Endothelial cell of umbilical vein (primary cell): ENCODE data around the gene ZFP1. TPM values are rescaled to one million over a fixed set of nuclear protein-coding genes. Genes with fewer than 3 reads are reported as not detected.

Experiments used
- BruUV-seq: library from RNA; stranded (reverse); fragments of 400-500 nt; replicated peaks from 2 replicates; lab custom pipeline; 2021; lab: Mats Ljungman, UMichigan
- CTCF ChIA-PET: fragments of 300-600, 350-600 bp; sonication (Branson Sonifier 250); formaldehyde crosslinking; loops from one replicate; lab custom pipeline; 2021; ENCODE audit warnings: antibody characterized with exemption, inconsistent platforms; lab: Charles Lee
- POLR2A ChIA-PET: fragments of 300-600, 350-600 bp; sonication (Branson Sonifier 250); formaldehyde crosslinking; loops from one replicate; lab custom pipeline; 2021; ENCODE audit warnings: antibody characterized with exemption, inconsistent platforms; lab: Charles Lee
- DNase-seq: peaks from one replicate; pipeline ENCODE4 v3.0.0-alpha.2; 2011; ENCODE audit warnings: low read depth, low spot score
- FAIRE-seq: peaks from 2 replicates; lab custom pipeline; 2011; peaks lifted over from hg19 to GRCh38; lab: Jason Lieb, UNC
- H2AFZ ChIP-seq: 2 replicates; pipeline ENCODE4 v1.6.0; 2012; ENCODE audit warnings: low read depth, low read length, control low read depth, inconsistent platforms
- H3K27ac ChIP-seq: 2 replicates; pipeline ENCODE4 v1.5.1; 2011; ENCODE audit warnings: low read depth, mild to moderate bottlenecking, control low read depth, low read length, moderate library complexity; ENCODE audit not compliant: insufficient read depth
- H3K27me3 ChIP-seq, 2 experiments: 2 replicates each; pipeline versions ENCODE4 v1.6.0 to v1.6.1; 2011; ENCODE audit warnings: low read length in 2 of 2, mixed read lengths in 1 of 2; ENCODE audit not compliant: control insufficient read depth in 2 of 2, insufficient read depth in 2 of 2
- H3K36me3 ChIP-seq, 2 experiments: 2 replicates in 1 of 2; 3 replicates in 1 of 2; pipeline ENCODE4 v1.5.1; 2011; ENCODE audit warnings: low read length in 2 of 2, mild to moderate bottlenecking in 1 of 2, moderate library complexity in 1 of 2; ENCODE audit not compliant: control insufficient read depth in 2 of 2, insufficient read depth in 2 of 2; ENCODE audit errors: extremely low read depth in 1 of 2
- H3K4me1 ChIP-seq: 3 replicates; pipeline ENCODE4 v1.5.1; 2011; ENCODE audit warnings: mild to moderate bottlenecking, low read length; ENCODE audit not compliant: control insufficient read depth, insufficient read depth; ENCODE audit errors: extremely low read depth
- H3K4me2 ChIP-seq: 2 replicates; pipeline ENCODE4 v1.6.1; 2011; ENCODE audit warnings: low read length, control low read depth, mixed read lengths; ENCODE audit not compliant: insufficient read depth
- H3K4me3 ChIP-seq, 3 experiments: fragments of 200-600 bp in 1 of 3; sonication (generic), shearing (Covaris generic) in 1 of 3; replicated peaks in 1 of 3; 2 replicates each; pipeline ENCODE4 v1.5.1; 2011 to 2016; ENCODE audit warnings: control low read depth in 3 of 3, low read length in 3 of 3, mild to moderate bottlenecking in 2 of 3, inconsistent platforms in 1 of 3, low read depth in 1 of 3, moderate library complexity in 1 of 3; ENCODE audit not compliant: insufficient read depth in 1 of 3
- H3K79me2 ChIP-seq: 2 replicates; pipeline ENCODE4 v1.6.0; 2012; ENCODE audit warnings: low read length, inconsistent platforms; ENCODE audit not compliant: control insufficient read depth, insufficient read depth
- H3K9ac ChIP-seq: replicated peaks from 2 replicates; pipeline ENCODE3; 2011; ENCODE audit warnings: low read length, control low read depth; ENCODE audit not compliant: insufficient read depth; ENCODE audit errors: extremely low read depth
- H3K9me1 ChIP-seq: replicated peaks from 3 replicates; pipeline ENCODE4 v1.6.0; 2011; ENCODE audit warnings: mild to moderate bottlenecking, low read length; ENCODE audit not compliant: control insufficient read depth, insufficient read depth; ENCODE audit errors: extremely low read depth
- H3K9me3 ChIP-seq: replicated peaks from 2 replicates; pipeline ENCODE4 v1.5.1; 2012; ENCODE audit warnings: low read length, inconsistent platforms; ENCODE audit not compliant: control insufficient read depth, insufficient read depth
- H4K20me1 ChIP-seq: replicated peaks from 2 replicates; pipeline ENCODE3; 2011; ENCODE audit warnings: mild to moderate bottlenecking, low read length; ENCODE audit not compliant: control insufficient read depth, insufficient read depth; ENCODE audit errors: extremely low read depth
- CTCF ChIP-seq, 2 donors: IDR thresholded peaks; 1 replicate in 1 of 2; 2 replicates in 1 of 2; pipeline ENCODE4 v1.5.1; 2011; ENCODE audit warnings: low read length in 2 of 2, mild to moderate bottlenecking in 2 of 2, moderate library complexity in 2 of 2, control low read depth in 1 of 2, inconsistent platforms in 1 of 2, low read depth in 1 of 2; ENCODE audit not compliant: insufficient read depth in 1 of 2; ENCODE audit errors: extremely low read depth in 1 of 2
- FOS ChIP-seq: IDR thresholded peaks from 2 replicates; pipeline ENCODE4 v1.6.1; 2011; ENCODE audit warnings: mild to moderate bottlenecking, low read length, moderate library complexity, borderline replicate concordance; ENCODE audit not compliant: insufficient read depth
- GATA2 ChIP-seq: IDR thresholded peaks from 2 replicates; pipeline ENCODE4 v1.7.0; 2011; ENCODE audit warnings: low read depth, mild to moderate bottlenecking, moderate library complexity, mixed read lengths, low read length; ENCODE audit not compliant: insufficient read length, insufficient read depth
- JUN ChIP-seq: IDR thresholded peaks from 2 replicates; pipeline ENCODE4 v1.6.1; 2011; ENCODE audit warnings: borderline replicate concordance, low read depth; ENCODE audit not compliant: insufficient read length, insufficient read depth
- POLR2AphosphoS5 ChIP-seq: IDR thresholded peaks from 2 replicates; pipeline ENCODE4 v1.6.1; 2012; ENCODE audit warnings: low read depth, mild to moderate bottlenecking, control low read depth, low read length, moderate library complexity; ENCODE audit not compliant: insufficient read depth
- dilution Hi-C: fragments of 300-500 bp; cut with MboI; formaldehyde crosslinking; loops from one replicate; pipeline ENCODE4 v1.15.0; 2019; ENCODE audit warnings: low sequenced_read_pairs; ENCODE audit not compliant: extremely low pct_ligation_motif_present
- intact Hi-C: fragments of 100-400 bp; cut with micrococcal nuclease; formaldehyde crosslinking; loops from one replicate; pipeline ENCODE4 v1.10.0; 2022
- polyA plus RNA-seq, 4 experiments: library from polyadenylated mRNA; depleted of rRNA in 3 of 4; stranded (reverse) in 3 of 4; unstranded in 1 of 4; fragments of >200 nt; gene quantifications; 2 replicates each; pipeline versions ENCODE4 v1.2.1 to v1.2.3, GENCODE V29; 2011 to 2012; ENCODE audit warnings: missing spikeins in 1 of 4
- total RNA-seq: library from RNA; stranded (reverse); gene quantifications from 2 replicates; pipeline ENCODE4 v1.2.3, GENCODE V29; 2021

ZFP1 gene
- total and polyA plus RNA-seq, 2 donors (not counting 3 experiments of a cell fraction or from before 2014, with no cell fraction given): 2.8 to 9.8 TPM

- H4K20me1 ChIP-seq: no peaks in the 10 kb centered on the region
Observed at GRCh38 chr16:75103994-75104393, 44.3 kb upstream of the ZFP1 start.

More at GRCh38 chr16:75103994-75104393, 44.3 kb upstream of the ZFP1 start:
- ChIA-PET CTCF (no interaction called here), POLR2A (no interaction called here)
- Histone ChIP-seq H3K9me1 (no peaks in the 10 kb centered on the region), H3K27ac (no peak overlapping the region), H3K36me3 (peaks cover 0 to 3% of the 10 kb centered on the region in 2 experiments), H3K4me3 (no peak overlapping the region), H3K9ac (no peak overlapping the region), H3K79me2 (no peaks in the 10 kb centered on the region), H3K27me3 (no peaks in the 10 kb centered on the region), H2AFZ (no peak overlapping the region), H3K9me3 (no peaks in the 10 kb centered on the region), H3K4me1 (peaks cover 23% of the 10 kb centered on the region), H3K4me2 (no peak overlapping the region)
- TF ChIP-seq POLR2AphosphoS5 (no peak), GATA2 (no peak), CTCF (IDR thresholded peaks at IDR 0.05; ENCODE audit: extremely low read depth in 1 of 2, insufficient read depth in 1 of 2, low read depth in 1 of 2, low read length in 2 of 2) (no peak), FOS (no peak), JUN (no peak)
- DNase-seq: no peak
- no peak for FAIRE-seq
- intact Hi-C loops (no loop called here), dilution Hi-C loops (no loop called here)
- no TSS peak for BruUV-seq
